HEK293 (cell line): Measurements from ENCODE around the gene PRKAG2.

Experiments
- CTCF ChIA-PET: fragments of 350-600 bp; formaldehyde crosslinking; extraction: SDS; loops from one replicate; lab custom pipeline; 2021; ENCODE audit warnings: antibody characterized with exemption; lab: Yijun Ruan, JAX
- POLR2A ChIA-PET: fragments of 300-600 bp; formaldehyde crosslinking; extraction: SDS; loops from one replicate; lab custom pipeline; 2020; ENCODE audit warnings: antibody characterized with exemption, inconsistent platforms; lab: Yijun Ruan, JAX
- H3K27ac ChIP-seq: fragments of 200-500 bp; sonication (Bioruptor generic); 2 replicates; pipeline ENCODE4 v1.5.1; 2014; ENCODE audit warnings: low read depth, low read length, control low read depth, inconsistent platforms; ENCODE audit errors: extremely low read depth
- H3K36me3 ChIP-seq, 2 experiments: fragments of 200-500 bp in 1 of 2; sonication (Bioruptor generic) in 1 of 2; 1 replicate in 1 of 2; 2 replicates in 1 of 2; pipeline ENCODE4 v1.5.1; 2014 to 2017; ENCODE audit warnings: inconsistent platforms in 2 of 2, low read length in 2 of 2; ENCODE audit not compliant: control insufficient read depth in 2 of 2, insufficient read depth in 1 of 2
- H3K4me1 ChIP-seq: fragments of 200-500 bp; sonication (Bioruptor generic); 2 replicates; pipeline ENCODE4 v1.5.1; 2014; ENCODE audit warnings: mild to moderate bottlenecking, low read length, inconsistent platforms; ENCODE audit not compliant: control insufficient read depth, insufficient read depth
- H3K4me3 ChIP-seq: 2 replicates; pipeline ENCODE4 v1.5.1; 2011; ENCODE audit warnings: low read depth, mild to moderate bottlenecking, control low read depth, low read length, moderate library complexity
- H3K9me3 ChIP-seq: fragments of 200-500 bp; sonication (Bioruptor generic); 2 replicates; pipeline ENCODE4 v1.5.1; 2014; ENCODE audit warnings: low read depth, low read length, inconsistent platforms; ENCODE audit not compliant: control insufficient read depth, insufficient read depth
- ELK4 ChIP-seq: IDR thresholded peaks from 2 replicates; pipeline ENCODE4 v1.6.1; 2011; ENCODE audit warnings: mild to moderate bottlenecking, low read depth, low read length, borderline replicate concordance
- GLI2 ChIP-seq: fragments of 450-650 bp; formaldehyde crosslinking; IDR thresholded peaks from 2 replicates; pipeline ENCODE4; 2017; ENCODE audit warnings: missing biosample characterization, missing genetic modification characterization, low read depth, borderline replicate concordance
- MEIS1 ChIP-seq: sonication (generic); formaldehyde crosslinking; IDR thresholded peaks from 2 replicates; pipeline ENCODE4 v1.8.1; 2022; ENCODE audit warnings: missing genetic modification reagents, mild to moderate bottlenecking, borderline replicate concordance
- PRDM6 ChIP-seq: fragments of 450-650 bp; formaldehyde crosslinking; IDR thresholded peaks from 2 replicates; pipeline ENCODE4 v1.5.1; 2017; ENCODE audit warnings: missing biosample characterization, missing genetic modification characterization
- SCRT2 ChIP-seq: fragments of 450-650 bp; formaldehyde crosslinking; IDR thresholded peaks from 2 replicates; pipeline ENCODE4 v1.5.1; 2016; ENCODE audit warnings: missing biosample characterization, missing genetic modification characterization
- TRIM28 ChIP-seq: IDR thresholded peaks from 2 replicates; pipeline ENCODE4 v1.6.1; 2011; ENCODE audit warnings: low read length, control low read depth, borderline replicate concordance
- ZBTB26 ChIP-seq: fragments of 450-650 bp; formaldehyde crosslinking; optimal IDR thresholded peaks from 2 replicates; pipeline ENCODE3; 2016; ENCODE audit warnings: missing biosample characterization, mild to moderate bottlenecking, missing genetic modification characterization
- ZFP41 ChIP-seq: fragments of 450-650 bp; formaldehyde crosslinking; IDR thresholded peaks from 2 replicates; pipeline ENCODE4 v1.5.1; 2016; ENCODE audit warnings: missing biosample characterization, missing genetic modification characterization, borderline replicate concordance
- ZNF175 ChIP-seq: fragments of 450-650 bp; formaldehyde crosslinking; IDR thresholded peaks from 2 replicates; pipeline ENCODE4 v1.5.1; 2016; ENCODE audit warnings: missing biosample characterization, missing genetic modification characterization
- ZNF202 ChIP-seq: fragments of 450-650 bp; formaldehyde crosslinking; IDR thresholded peaks from 2 replicates; pipeline ENCODE4 v1.5.1; 2016; ENCODE audit warnings: missing biosample characterization, missing genetic modification characterization, borderline replicate concordance
- ZNF248 ChIP-seq: fragments of 450-650 bp; formaldehyde crosslinking; IDR thresholded peaks from 2 replicates; pipeline ENCODE4 v1.5.1; 2017; ENCODE audit warnings: missing biosample characterization, missing genetic modification characterization
- ZNF354C ChIP-seq: fragments of 450-650 bp; formaldehyde crosslinking; IDR thresholded peaks from 2 replicates; pipeline ENCODE4 v1.5.1; 2016; ENCODE audit warnings: missing biosample characterization, missing genetic modification characterization, low read depth, borderline replicate concordance
- ZNF398 ChIP-seq: fragments of 450-650 bp; formaldehyde crosslinking; IDR thresholded peaks from 2 replicates; pipeline ENCODE4 v1.5.1; 2017; ENCODE audit warnings: missing biosample characterization, missing genetic modification characterization
- ZNF707 ChIP-seq: fragments of 450-650 bp; formaldehyde crosslinking; IDR thresholded peaks from 2 replicates; pipeline ENCODE4 v1.5.1; 2016; ENCODE audit warnings: missing biosample characterization, missing genetic modification characterization
- ZNF843 ChIP-seq: fragments of 450-650 bp; formaldehyde crosslinking; IDR thresholded peaks from 2 replicates; pipeline ENCODE4 v1.5.1; 2016; ENCODE audit warnings: missing biosample characterization, missing genetic modification characterization
- ZSCAN30 ChIP-seq: fragments of 450-650 bp; IDR thresholded peaks from 2 replicates; pipeline ENCODE4 v1.5.1; 2018; ENCODE audit warnings: missing biosample characterization, mild to moderate bottlenecking, missing genetic modification characterization, moderate library complexity

Gene PRKAG2

GRCh38 chr7:151851145-151851751 is 25.7 kb downstream of the PRKAG2 start:
- Histone ChIP-seq H3K27ac (no peak overlapping the region), H3K4me1 (no peaks in the 10 kb centered on the region), H3K4me3 (no peak overlapping the region), H3K36me3 (no peaks in the 10 kb centered on the region), H3K9me3 (no peaks in the 10 kb centered on the region)
- ChIA-PET CTCF (no interaction called here), POLR2A (no interaction called here)
- no peak for TF ChIP-seq GLI2 (tag by site-specific recombination)
- no peak for TF ChIP-seq MEIS1 (CRISPR knock-in tag)
- TF ChIP-seq ZNF175, result no peak
- TF ChIP-seq ZNF354C, result no peak
- no peak for TF ChIP-seq SCRT2 (tag by site-specific recombination)
- no peak for TF ChIP-seq TRIM28
- TF ChIP-seq ZNF843 (tag by site-specific recombination), result no peak
- no peak for TF ChIP-seq ELK4
- no peak for TF ChIP-seq ZNF248 (tag by site-specific recombination)
- no peak for TF ChIP-seq ZSCAN30 (tag by site-specific recombination)

GRCh38 chr7:151850491-151851124 is 26.3 kb downstream of the PRKAG2 start:
- Histone ChIP-seq H3K36me3 (no peaks in the 10 kb centered on the region), H3K4me3 (no peak overlapping the region), H3K9me3 (no peaks in the 10 kb centered on the region), H3K4me1 (no peaks in the 10 kb centered on the region), H3K27ac (no peak overlapping the region)
- ChIA-PET POLR2A (no interaction called here), CTCF (interaction anchor here (0.6 kb wide), 1 partner anchor 203 kb away, joined by 3 read pairs; no protein-coding TSS in a partner anchor)
- TF ChIP-seq ZNF707 (tag by site-specific recombination), result no peak
- no peak for TF ChIP-seq ZNF202 (tag by site-specific recombination)
- no peak for TF ChIP-seq ZNF398 (tag by site-specific recombination)
- no peak for TF ChIP-seq GLI2 (tag by site-specific recombination)
- TF ChIP-seq ZFP41, result no peak
- no peak for TF ChIP-seq ZBTB26
- TF ChIP-seq PRDM6 (tag by site-specific recombination), result no peak
